Activated effector memory CD4-positive, alpha-beta T cell treated with anti-CD3 and anti-CD28 coated beads, Interleukin-2, amount 50 U/mL, for 16 hours (primary cell): ENCODE measurements around the gene TCF7L2.

Experiments
- DNase-seq: peaks from one replicate; pipeline ENCODE4 v3.0.0-alpha.2; 2020

The TCF7L2 gene

GRCh38 chr10:113000876-113001598, 51.0 kb downstream of the TCF7L2 start:
- no peak for DNase-seq

GRCh38 chr10:113001599-113002448, 51.8 kb downstream of the TCF7L2 start:
- no peak for DNase-seq

GRCh38 chr10:113002449-113002777, 52.4 kb downstream of the TCF7L2 start:
- DNase-seq = no peak

DNA sequence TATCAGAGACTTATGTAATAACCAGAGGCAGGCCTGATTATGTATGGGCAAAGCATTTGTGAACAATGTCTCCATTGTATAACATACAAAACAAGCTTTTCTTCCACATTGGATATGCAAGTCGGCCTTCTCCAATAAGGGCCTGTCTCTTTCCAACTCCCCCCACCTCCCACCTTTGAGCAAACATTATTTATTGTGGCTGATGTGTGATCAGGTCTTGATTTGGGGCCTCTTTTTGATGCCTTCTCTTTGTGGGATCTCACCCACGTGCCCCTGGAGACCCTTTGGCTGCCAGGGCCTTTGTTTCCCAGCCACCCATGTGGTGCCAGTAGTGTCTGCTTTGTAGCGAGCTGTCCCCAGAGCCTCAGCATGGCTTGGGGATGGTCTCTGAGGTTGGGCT, 53.0 kb downstream of the TCF7L2 start:
- no peak for DNase-seq

DNA sequence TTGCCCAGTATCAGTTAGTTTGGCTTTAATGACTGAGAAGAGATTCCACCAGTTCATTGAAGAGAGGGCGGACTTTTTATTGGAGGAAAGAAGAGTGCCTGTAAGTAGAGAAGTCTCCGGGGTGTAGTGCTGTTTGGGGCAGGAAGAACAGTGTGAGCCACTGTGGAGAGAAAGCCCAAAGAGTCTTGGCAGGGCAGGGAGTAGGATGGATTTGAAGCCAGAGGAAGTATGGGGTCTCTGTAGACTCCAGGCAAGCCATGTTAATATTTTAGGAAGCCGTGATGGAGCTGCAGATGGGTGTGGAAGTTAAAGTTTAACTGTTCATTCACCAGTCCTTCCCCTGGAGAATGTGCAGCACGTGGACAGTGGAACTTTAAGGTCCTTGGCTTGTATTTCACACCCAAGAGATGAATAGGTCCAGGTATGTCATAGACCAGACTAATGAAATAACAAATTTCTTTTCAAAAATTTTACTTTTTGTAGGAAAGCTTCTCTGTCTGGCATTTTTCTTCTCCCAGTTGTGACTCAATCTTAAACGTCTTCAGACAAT, 54.1 kb downstream of the TCF7L2 start:
- DNase-seq = no peak

DNA sequence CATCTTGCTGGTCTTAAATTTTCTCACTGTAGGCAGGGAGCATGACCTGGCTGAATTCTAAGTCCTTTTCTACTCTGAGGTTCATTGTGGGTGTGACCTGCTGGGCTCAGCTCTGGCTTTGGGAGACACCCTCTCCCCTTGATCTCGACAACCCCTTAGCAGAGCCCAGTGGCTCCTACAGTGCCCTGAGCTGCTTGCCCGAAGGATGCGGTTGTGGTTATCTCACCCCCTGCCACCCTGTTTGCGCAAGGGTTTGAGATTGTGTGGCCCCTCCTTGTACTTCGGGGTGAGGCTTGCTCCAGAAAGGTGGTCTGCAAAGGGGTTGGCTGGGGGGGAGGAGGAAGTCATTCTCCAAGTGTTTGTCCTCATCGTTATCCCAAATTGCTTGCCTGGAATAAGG, 55.3 kb downstream of the TCF7L2 start:
- no peak for DNase-seq

DNA sequence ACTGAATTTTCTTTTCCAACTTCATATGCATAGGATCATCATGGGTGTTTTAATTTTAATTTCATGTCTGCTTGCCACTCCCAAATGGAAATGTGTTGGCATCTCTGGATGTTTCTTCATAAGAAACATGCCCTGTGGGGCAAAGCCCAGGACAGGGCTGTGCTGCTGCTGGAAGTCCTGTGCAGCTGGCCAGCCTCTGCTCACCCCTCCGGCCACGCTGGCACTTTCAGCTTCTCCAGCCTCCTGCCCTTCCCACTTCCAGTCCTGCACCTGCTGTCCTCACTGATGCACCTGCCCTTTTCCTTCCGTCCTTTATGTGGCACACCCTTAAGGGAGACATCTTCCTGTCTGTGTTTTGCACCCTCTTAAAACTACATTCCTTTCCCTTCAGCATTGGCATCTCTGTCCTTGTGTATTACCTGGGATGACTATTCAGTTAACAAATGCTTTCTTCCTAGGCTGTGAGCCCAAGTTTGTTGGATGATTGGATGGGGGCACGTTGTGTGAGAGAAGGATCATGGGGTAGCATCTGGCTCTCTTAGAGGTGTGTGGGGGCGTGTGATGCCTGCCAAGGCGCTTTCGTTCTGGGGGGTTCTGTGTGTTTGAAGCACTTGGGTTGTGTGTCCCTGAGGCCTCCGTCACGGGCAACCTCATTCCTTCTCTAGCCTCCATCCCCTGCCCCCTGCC, 56.8 kb downstream of the TCF7L2 start:
- DNase-seq = no peak

DNA sequence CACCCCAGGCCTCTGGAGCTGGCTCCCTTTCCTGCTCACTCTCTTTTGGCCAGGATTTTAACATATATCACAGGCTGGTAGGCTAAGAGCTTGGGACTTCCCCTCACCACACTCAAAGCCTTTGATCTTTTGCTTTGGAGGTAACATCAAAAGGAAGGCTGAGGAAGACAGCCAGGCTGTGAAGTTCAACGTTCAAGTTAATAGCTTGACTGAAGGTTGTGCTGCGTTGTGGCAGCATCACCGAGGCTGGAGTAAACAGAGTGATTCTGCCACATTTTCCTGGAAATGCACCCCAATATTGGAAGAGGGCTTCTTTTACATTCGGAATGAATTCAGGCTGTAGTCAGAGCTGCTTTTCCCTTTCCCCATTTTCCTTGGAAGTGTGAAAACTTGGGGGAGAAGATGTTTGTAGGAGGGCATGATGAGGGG, 57.3 kb downstream of the TCF7L2 start:
- DNase-seq = peak; percentile 64

DNA sequence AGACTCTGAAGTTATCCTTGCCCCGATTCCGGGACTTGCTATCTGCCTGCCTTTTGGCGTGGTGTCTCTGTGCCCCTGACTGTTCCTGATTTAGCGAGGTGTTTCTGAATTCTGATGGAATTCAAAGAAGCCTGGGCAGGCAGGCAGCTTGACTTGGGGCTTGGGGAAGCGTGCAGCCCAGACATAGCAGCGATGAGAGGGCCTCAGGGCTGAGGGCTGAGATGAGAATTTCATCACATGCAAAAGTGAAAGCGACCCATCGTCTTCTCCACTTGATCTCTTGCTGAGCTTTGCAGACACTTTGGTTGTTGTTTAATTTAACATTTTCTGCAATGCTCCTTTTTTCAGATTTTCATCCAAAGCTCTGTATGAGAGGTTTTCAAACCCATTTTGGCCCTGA, 57.8 kb downstream of the TCF7L2 start:
- no peak for DNase-seq

DNA sequence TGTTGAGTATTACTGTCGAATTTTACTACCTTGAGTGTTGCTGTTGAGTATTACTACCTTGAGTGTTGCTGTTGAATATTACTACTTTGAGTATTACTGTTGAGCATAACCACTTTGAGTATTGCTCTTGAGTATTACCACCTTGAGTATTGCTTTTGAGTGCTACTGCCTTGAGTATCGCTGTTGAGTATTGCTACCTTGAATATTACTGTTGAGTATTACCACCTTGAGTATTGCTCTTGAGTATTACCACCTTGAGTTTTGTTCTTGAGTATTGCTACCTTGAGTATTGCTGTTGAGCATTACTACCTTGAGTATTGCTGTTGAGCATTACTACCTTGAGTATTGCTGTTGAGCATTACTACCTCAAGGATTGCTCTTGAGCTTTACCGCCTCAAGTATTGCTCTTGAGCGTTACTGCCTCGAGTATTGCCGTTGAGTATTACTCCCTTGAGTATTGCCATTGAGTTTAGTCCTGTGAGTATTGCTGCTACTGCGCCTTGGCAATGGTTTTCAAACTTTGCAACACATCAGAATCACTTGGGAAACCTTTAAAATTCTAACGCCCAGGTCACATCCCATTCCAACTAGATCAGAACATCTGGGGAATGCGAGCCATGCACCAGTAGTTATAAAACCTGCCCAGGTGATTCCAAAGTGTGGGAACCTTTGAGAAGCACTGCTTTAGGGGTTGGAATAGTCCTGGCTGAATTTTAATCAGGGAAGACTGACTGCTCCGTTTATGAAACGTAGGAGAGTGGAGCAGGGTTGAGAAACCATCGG, 61.7 kb downstream of the TCF7L2 start:
- no peak for DNase-seq

- DNase-seq = no peak
Measured at GRCh38 chr10:113015201-113015600, 65.2 kb downstream of the TCF7L2 start.

DNA sequence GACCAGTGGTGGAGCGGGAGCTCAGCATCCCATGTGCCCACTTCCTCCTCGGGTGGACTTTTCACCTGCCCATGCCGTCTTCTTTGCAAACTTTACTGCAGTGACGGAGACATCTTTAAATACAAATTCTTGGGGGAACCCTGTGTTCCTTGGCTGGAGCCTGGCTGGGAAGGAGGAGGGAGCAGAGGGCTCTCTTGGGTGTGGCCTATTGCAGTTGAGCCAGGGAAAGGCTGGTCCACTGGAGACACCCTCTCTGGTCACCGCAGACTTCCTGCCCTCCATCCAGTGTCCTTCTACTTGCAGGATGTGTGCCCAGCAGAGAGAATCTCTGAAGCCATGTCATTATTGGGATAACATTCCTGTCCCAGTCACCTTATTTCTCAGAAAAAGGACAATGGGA, 67.3 kb downstream of the TCF7L2 start:
- no peak for DNase-seq

DNA sequence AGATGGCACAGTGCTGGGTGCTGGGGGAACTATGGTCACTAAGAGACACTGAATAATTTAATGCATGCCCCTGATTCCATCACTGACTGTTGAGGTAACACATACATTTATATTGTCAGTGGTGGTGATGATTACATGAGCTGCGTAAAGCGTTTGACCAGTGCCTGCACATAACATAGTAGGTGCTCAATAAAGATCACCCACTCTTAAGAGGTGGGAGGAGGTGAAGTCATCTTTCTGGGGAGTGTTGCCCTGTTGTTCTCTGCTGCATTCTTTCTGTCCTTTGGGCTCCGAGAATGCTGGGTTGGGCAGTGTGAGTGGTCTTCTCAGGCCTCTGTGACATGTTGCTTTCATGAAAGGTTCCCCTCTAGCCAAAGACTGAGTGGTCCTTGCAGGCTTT, 68.0 kb downstream of the TCF7L2 start:
- DNase-seq = no peak

DNA sequence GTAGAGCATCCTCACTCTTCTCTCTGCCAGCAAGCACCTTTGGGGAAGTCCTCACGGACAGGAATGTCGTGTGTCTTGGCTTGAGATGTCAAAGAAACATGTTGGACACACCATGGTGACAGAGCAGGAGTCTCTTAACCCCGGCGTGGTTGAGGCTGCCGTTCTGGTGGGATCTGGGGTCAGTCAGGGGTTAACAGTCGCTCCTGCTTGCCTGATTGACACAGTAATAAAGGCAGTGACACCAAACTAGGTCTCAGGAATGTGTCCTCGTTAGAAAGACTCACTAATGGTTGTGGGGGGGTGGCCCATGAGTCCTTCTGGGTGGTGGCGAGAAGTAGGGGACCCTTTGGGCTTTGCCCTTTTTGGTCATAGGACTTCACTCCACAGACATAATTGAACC, 69.0 kb downstream of the TCF7L2 start:
- no peak for DNase-seq

GRCh38 chr10:113019692-113020474, 69.8 kb downstream of the TCF7L2 start:
- DNase-seq = no peak

DNA sequence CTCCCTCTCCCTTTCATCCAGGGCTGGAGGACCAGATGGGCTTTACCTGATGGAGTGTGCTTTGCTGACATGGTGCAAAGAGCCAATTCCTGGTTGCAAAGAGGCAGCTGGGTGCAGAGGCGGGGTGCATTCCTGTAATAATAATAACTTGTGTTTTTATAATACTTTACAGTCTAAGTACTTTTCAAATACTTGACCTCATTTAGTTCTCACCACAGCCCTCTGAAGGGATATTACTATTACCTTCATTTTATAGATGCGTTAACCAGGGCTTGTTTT, 70.4 kb downstream of the TCF7L2 start:
- no peak for DNase-seq

DNA sequence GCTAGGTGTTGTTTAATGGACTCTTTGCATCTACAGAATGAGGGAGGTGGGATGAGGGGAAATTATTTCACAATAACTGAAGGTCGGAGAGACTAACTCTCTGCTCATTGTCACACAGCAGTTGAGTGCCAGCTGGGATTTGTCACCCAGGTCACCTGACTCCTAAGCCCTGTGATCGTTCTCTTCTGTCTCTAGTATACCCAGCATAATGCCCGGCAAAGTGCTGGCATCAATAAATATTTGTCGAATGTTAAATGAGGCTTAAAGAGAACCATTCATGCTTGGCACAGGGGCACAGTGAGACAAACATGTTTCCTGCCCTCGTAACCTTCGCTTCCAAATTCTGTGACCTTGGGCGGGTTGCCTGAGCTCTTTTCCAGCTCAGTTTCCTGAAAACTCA, 70.8 kb downstream of the TCF7L2 start:
- no peak for DNase-seq

DNA sequence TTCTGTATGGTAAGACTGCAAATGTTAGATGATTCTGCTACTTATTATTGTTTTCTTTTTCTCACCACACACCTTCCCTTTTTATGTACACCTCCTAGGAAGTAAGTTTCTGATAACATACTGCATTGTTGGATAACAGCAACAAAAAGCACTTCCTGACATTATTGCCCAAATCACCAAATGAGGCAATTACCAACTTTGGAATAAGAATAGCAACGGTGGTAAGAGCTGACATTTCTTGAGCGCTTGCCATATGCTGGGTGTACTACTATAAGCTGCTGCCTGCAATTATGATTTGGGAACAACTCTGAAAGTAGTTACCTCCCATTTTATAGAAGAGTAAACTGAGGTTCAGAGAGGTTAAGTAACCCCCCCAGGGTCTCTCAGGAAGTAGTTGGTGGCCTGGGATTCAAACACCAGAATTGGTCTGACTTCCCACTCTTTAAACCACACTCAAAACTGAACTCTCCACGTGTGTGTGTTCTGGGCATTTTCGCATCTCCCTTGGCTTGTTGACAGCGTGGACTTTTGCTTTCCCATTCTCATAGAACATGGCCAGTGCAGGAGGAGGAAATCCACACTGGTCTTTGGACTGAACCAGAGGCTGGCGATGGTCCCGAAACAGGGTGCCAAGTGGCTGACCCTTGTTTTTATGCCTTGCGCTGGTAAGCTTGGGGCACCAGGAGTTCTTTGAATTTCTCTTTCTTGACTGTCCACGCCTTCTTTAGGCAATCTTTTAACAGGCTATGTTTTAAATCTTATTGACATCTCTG, 71.4 kb downstream of the TCF7L2 start:
- no peak for DNase-seq

GRCh38 chr10:113022265-113022664, 72.2 kb downstream of the TCF7L2 start:
- no peak for DNase-seq

DNA sequence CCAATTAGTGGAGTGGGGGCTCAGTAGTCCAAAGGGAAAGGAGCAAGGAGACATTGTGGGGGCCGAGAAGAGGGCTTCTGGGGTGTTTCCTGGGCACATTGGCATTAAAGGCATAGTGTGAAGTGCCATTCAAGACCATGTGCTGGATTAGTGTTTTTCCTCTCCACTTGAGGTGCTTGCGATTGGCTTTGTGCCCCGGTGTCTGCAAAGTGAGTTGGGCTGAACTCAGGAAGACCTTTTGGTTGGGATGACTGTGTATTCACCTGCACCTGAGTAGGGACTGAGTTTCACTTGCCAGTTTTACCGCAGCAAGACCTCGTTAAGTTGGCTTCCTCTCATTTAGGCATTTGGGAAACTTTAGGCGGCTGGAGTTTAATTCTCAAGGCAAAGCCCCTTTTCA, 73.0 kb downstream of the TCF7L2 start:
- no peak for DNase-seq

GRCh38 chr10:113024930-113025329, 74.9 kb downstream of the TCF7L2 start:
- DNase-seq = no peak
